H9 (cell line): ENCODE measurements around the gene ATP11B. TPM values are rescaled to one million over a fixed set of nuclear protein-coding genes. Genes with fewer than 3 reads are reported as not detected.
"Not testable (repeated sequence)": the region's sequence is repeated elsewhere in the genome, so short reads cannot be mapped to it uniquely, and the experiment has no call there.

Source experiments
- DNase-seq: peaks from one replicate; pipeline ENCODE4 v3.0.0-alpha.2; 2017
- H2AFZ ChIP-seq: one replicate; pipeline ENCODE4 v1.6.1; 2013; ENCODE audit warnings: mild to moderate bottlenecking, low read length, control low read depth, moderate library complexity
- H2AK5ac ChIP-seq: 2 replicates; pipeline ENCODE4 v1.6.1; 2013; ENCODE audit warnings: low read length, control low read depth, mixed read lengths; ENCODE audit not compliant: insufficient read length
- H2BK120ac ChIP-seq: one replicate; pipeline ENCODE4 v1.6.1; 2013; ENCODE audit warnings: low read depth, mild to moderate bottlenecking, low read length, control low read depth, inconsistent platforms; ENCODE audit not compliant: poor library complexity, severe bottlenecking
- H2BK12ac ChIP-seq: 2 replicates; pipeline ENCODE4 v1.6.1; 2013; ENCODE audit warnings: low read length, control low read depth, mixed read lengths, low read depth; ENCODE audit not compliant: insufficient read length
- H2BK15ac ChIP-seq: 2 replicates; pipeline ENCODE4 v1.6.1; 2013; ENCODE audit warnings: low read depth, low read length, control low read depth
- H2BK20ac ChIP-seq: one replicate; pipeline ENCODE4 v1.6.1; 2013; ENCODE audit warnings: low read depth, mild to moderate bottlenecking, low read length, control low read depth, inconsistent platforms; ENCODE audit not compliant: poor library complexity, severe bottlenecking
- H2BK5ac ChIP-seq: 2 replicates; pipeline ENCODE4 v1.6.1; 2013; ENCODE audit warnings: low read length, control low read depth, mixed read lengths; ENCODE audit not compliant: insufficient read length
- H3K14ac ChIP-seq: 2 replicates; pipeline ENCODE4 v1.6.1; 2013; ENCODE audit warnings: low read length, control low read depth; ENCODE audit not compliant: insufficient read depth
- H3K18ac ChIP-seq: 2 replicates; pipeline ENCODE4 v1.6.1; 2013; ENCODE audit warnings: low read depth, mild to moderate bottlenecking, mixed read lengths, low read length, control low read depth; ENCODE audit not compliant: insufficient read length
- H3K23ac ChIP-seq: 2 replicates; pipeline ENCODE4 v1.6.1; 2013; ENCODE audit warnings: low read length, control low read depth, mixed read lengths, low read depth; ENCODE audit not compliant: insufficient read length
- H3K23me2 ChIP-seq: 2 replicates; pipeline ENCODE4 v1.6.1; 2013; ENCODE audit warnings: low read depth, mild to moderate bottlenecking, mixed read lengths, low read length, control low read depth; ENCODE audit not compliant: insufficient read length, poor library complexity, severe bottlenecking
- H3K27ac ChIP-seq: 2 replicates; pipeline ENCODE4 v1.5.1; 2013; ENCODE audit warnings: low read length, control low read depth, mixed read lengths, low read depth; ENCODE audit not compliant: insufficient read length
- H3K27me3 ChIP-seq: 2 replicates; pipeline ENCODE4 v1.6.1; 2013; ENCODE audit warnings: low read length, control low read depth, inconsistent platforms; ENCODE audit not compliant: insufficient read depth
- H3K4ac ChIP-seq: 2 replicates; pipeline ENCODE4 v1.6.1; 2013; ENCODE audit warnings: low read depth, mild to moderate bottlenecking, control low read depth, inconsistent platforms, low read length, moderate library complexity
- H3K4me1 ChIP-seq: 2 replicates; pipeline ENCODE4 v1.6.1; 2013; ENCODE audit warnings: low read length, control low read depth, inconsistent platforms; ENCODE audit not compliant: insufficient read depth
- H3K4me2 ChIP-seq: 2 replicates; pipeline ENCODE4 v1.6.1; 2013; ENCODE audit warnings: low read length, control low read depth, mixed read lengths; ENCODE audit not compliant: insufficient read length, insufficient read depth
- H3K56ac ChIP-seq: 2 replicates; pipeline ENCODE4 v1.6.1; 2013; ENCODE audit warnings: low read depth, mild to moderate bottlenecking, mixed read lengths, low read length, control low read depth; ENCODE audit not compliant: insufficient read length
- H3K79me1 ChIP-seq: 2 replicates; pipeline ENCODE4 v1.6.1; 2013; ENCODE audit warnings: low read depth, mild to moderate bottlenecking, moderate library complexity, low read length, control low read depth, inconsistent platforms; ENCODE audit not compliant: insufficient read depth, poor library complexity, severe bottlenecking
- H3K79me2 ChIP-seq: 2 replicates; pipeline ENCODE4 v1.6.1; 2013; ENCODE audit warnings: low read length, control low read depth, inconsistent platforms; ENCODE audit not compliant: insufficient read depth
- H3K9ac ChIP-seq: 2 replicates; pipeline ENCODE4 v1.6.1; 2013; ENCODE audit warnings: low read length, control low read depth, mixed read lengths; ENCODE audit not compliant: insufficient read length; ENCODE audit errors: extremely low read depth
- H3K9me3 ChIP-seq: one replicate; pipeline ENCODE4 v1.6.1; 2013; ENCODE audit warnings: low read depth, low read length, inconsistent platforms; ENCODE audit not compliant: control insufficient read depth
- H3T11ph ChIP-seq: one replicate; pipeline ENCODE4 v1.6.1; 2013; ENCODE audit warnings: mild to moderate bottlenecking, low read length, control low read depth, inconsistent platforms
- H4K20me1 ChIP-seq: one replicate; pipeline ENCODE4 v1.6.1; 2013; ENCODE audit not compliant: control insufficient read depth, insufficient read length, insufficient read depth
- H4K5ac ChIP-seq: 2 replicates; pipeline ENCODE4 v1.6.1; 2013; ENCODE audit warnings: low read depth, mild to moderate bottlenecking, mixed read lengths, low read length, control low read depth; ENCODE audit not compliant: insufficient read length
- H4K8ac ChIP-seq: replicated peaks from 2 replicates; pipeline ENCODE4 v1.6.1; 2013; ENCODE audit warnings: low read length, control low read depth, mixed read lengths, low read depth; ENCODE audit not compliant: insufficient read length
- H4K91ac ChIP-seq: 2 replicates; pipeline ENCODE4 v1.6.1; 2013; ENCODE audit warnings: low read depth, mild to moderate bottlenecking, moderate library complexity, mixed read lengths, low read length, control low read depth; ENCODE audit not compliant: insufficient read length
- H3K27ac Mint-ChIP-seq, 3 experiments: 2 replicates in 2 of 3; 3 replicates in 1 of 3; pipeline ENCODE4 v1.8.0; 2020 to 2021; ENCODE audit warnings: mixed read lengths in 3 of 3, mild to moderate bottlenecking in 1 of 3, moderate library complexity in 1 of 3
- H3K27me3 Mint-ChIP-seq: 2 replicates; pipeline ENCODE4 v1.8.0; 2021; ENCODE audit warnings: low read depth, mild to moderate bottlenecking, moderate library complexity, mixed read lengths
- H3K36me3 Mint-ChIP-seq, 3 experiments: 2 replicates in 2 of 3; 3 replicates in 1 of 3; pipeline ENCODE4 v1.8.0; 2020 to 2021; ENCODE audit warnings: low read depth in 3 of 3, mixed read lengths in 3 of 3; ENCODE audit not compliant: insufficient read depth in 1 of 3
- H3K4me1 Mint-ChIP-seq, 2 experiments: 2 replicates each; pipeline ENCODE4 v1.8.0; 2020; ENCODE audit warnings: mixed read lengths in 2 of 2
- H3K4me3 Mint-ChIP-seq, 2 experiments: 2 replicates in 1 of 2; 3 replicates in 1 of 2; pipeline ENCODE4 v1.8.0; 2020 to 2021; ENCODE audit warnings: mild to moderate bottlenecking in 2 of 2, mixed read lengths in 2 of 2, moderate library complexity in 1 of 2
- H3K9me3 Mint-ChIP-seq, 2 experiments: 2 replicates in 1 of 2; 3 replicates in 1 of 2; pipeline ENCODE4 v1.8.0; 2020; ENCODE audit warnings: mild to moderate bottlenecking in 2 of 2, mixed read lengths in 2 of 2, moderate library complexity in 1 of 2
- WGBS: extraction: QIAGEN DNeasy Blood & Tissue Kit; methylation state at CpG from one replicate; pipeline ENCODE4 v1.1.7; 2013; ENCODE audit warnings: missing lambda C conversion rate, low lambda C conversion rate, mixed read lengths; ENCODE audit not compliant: insufficient read length; ENCODE audit errors: extremely low coverage; 5-methylcytosine and 5-hydroxymethylcytosine counted together
- total RNA-seq: library from RNA; stranded (reverse); gene quantifications from 2 replicates; pipeline ENCODE4 v1.2.1, GENCODE V29; 2021
- TF ChIP-seq, protein P1 (sequence below): fragments of 200-600 bp; sonication (generic); conservative IDR thresholded peaks from 3 replicates; pipeline ENCODE4 v1.8.0; 2021; ENCODE audit warnings: antibody characterized with exemption, mild to moderate bottlenecking

Gene ATP11B
- total RNA-seq, 1 experiment from 2014 or later = 30.0 TPM

DNA sequence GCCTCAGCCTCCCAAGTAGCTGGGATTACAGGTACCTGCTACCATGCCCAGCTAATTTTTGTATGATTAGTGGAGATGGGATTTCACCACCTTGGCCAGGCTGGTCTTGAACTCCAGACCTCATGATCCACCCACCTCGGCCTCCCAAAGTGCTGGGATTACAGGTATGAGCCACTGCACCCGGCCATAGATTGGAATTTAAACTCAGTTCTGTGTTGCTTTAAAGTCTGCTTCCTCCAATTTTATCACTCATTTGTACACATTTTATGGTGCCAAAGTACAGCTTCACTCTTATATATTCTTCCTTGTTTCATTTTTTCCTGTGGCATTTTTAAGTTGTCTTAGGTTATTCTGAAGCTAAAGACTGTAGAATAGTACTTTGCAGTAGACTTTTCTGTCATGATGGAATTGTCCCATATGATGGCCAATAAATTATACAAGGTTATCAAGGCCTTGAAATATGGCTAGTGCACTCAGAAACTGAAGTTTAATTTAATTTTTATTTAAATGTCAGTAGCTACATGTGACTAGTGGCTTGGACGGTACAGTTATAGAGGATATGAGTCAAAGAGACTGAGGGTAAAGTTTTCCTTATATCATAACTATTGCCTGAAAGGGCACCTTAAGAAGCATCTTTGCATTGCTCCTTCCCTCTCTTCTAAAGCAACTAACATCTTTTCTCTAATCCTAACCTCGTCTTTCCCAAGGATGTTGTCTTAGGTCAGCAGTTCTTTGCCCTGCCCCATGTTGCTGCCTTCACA is 28.1 kb downstream of the ATP11B start:
- no peak for DNase-seq
- Histone ChIP-seq H3K23me2 (no peaks in the 10 kb centered on the region), H2BK20ac (no peak overlapping the region), H3K27me3 (no peaks in the 10 kb centered on the region), H3K27ac (no peak overlapping the region), H4K8ac (no peak overlapping the region), H4K5ac (no peak overlapping the region), H2BK12ac (no peak overlapping the region), H3K9ac (no peak overlapping the region), H3K79me1 (no peaks in the 10 kb centered on the region), H3K4me2 (no peak overlapping the region), H2AFZ (no peak overlapping the region), H2BK15ac (no peak overlapping the region), H3K4ac (no peak overlapping the region), H3K18ac (no peak overlapping the region), H4K91ac (no peak overlapping the region), H3K23ac (no peak overlapping the region), H3T11ph (no peak overlapping the region), H3K9me3 (no peaks in the 10 kb centered on the region), H3K4me1 (no peaks in the 10 kb centered on the region), H2BK5ac (no peak overlapping the region), H2BK120ac (no peak overlapping the region), H2AK5ac (no peak overlapping the region), H3K56ac (no peak overlapping the region), H3K14ac (no peak overlapping the region), H4K20me1 (no peaks in the 10 kb centered on the region), H3K79me2 (no peaks in the 10 kb centered on the region)
- Mint-ChIP-seq H3K36me3 (peaks cover 7 to 17% (median 11%) of the 10 kb centered on the region in 3 experiments; a peak in 6 of 7 replicates), H3K4me3 (no peak overlapping the region), H3K9me3 (no peaks in the 10 kb centered on the region), H3K4me1 (no peaks in the 10 kb centered on the region; a peak in 1 of 4 replicates), H3K27me3 (no peaks in the 10 kb centered on the region), H3K27ac (no peak overlapping the region)
- TF ChIP-seq, protein P1, sequence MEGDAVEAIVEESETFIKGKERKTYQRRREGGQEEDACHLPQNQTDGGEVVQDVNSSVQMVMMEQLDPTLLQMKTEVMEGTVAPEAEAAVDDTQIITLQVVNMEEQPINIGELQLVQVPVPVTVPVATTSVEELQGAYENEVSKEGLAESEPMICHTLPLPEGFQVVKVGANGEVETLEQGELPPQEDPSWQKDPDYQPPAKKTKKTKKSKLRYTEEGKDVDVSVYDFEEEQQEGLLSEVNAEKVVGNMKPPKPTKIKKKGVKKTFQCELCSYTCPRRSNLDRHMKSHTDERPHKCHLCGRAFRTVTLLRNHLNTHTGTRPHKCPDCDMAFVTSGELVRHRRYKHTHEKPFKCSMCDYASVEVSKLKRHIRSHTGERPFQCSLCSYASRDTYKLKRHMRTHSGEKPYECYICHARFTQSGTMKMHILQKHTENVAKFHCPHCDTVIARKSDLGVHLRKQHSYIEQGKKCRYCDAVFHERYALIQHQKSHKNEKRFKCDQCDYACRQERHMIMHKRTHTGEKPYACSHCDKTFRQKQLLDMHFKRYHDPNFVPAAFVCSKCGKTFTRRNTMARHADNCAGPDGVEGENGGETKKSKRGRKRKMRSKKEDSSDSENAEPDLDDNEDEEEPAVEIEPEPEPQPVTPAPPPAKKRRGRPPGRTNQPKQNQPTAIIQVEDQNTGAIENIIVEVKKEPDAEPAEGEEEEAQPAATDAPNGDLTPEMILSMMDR = no peak
- no CpG with 5 or more reads among the region's 4 CpGs for whole genome bisulfite sequencing

DNA sequence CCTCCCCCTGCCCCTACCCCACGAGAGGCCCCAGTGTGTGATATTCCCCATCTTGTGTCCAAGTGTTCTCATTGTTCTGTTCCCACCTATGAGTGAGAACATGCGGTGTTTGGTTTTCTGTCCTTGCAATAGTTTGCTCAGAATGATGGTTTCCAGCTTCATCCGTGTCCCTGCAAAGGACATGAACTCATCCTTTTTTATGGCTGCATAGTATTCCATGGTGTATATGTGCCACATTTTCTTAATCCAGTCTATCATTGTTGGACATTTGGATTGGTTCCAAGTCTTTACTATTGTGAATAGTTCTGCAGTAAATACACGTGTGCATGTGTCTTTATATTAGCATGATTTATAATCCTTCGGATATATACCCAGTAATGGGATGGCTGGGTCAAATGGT is 29.0 kb downstream of the ATP11B start:
- not testable (repeated sequence) for H3K79me2 ChIP-seq, H3K9me3 Mint-ChIP-seq

More for the DNA sequence above, 29.0 kb downstream of the ATP11B start:
- not testable (repeated sequence) for H3K4me3 Mint-ChIP-seq, H3T11ph ChIP-seq, H3K27ac ChIP-seq, H3K4me1 ChIP-seq, H2BK120ac ChIP-seq, H2BK12ac ChIP-seq, H3K23ac ChIP-seq, H3K9me3 ChIP-seq, H2AK5ac ChIP-seq, H3K4ac ChIP-seq, H4K91ac ChIP-seq, H2BK20ac ChIP-seq, H3K4me1 Mint-ChIP-seq, H3K27me3 ChIP-seq, H3K27ac Mint-ChIP-seq, H4K5ac ChIP-seq, H2BK5ac ChIP-seq, H3K79me1 ChIP-seq, H4K20me1 ChIP-seq, DNase-seq, H3K27me3 Mint-ChIP-seq, H3K18ac ChIP-seq, H3K56ac ChIP-seq, H2BK15ac ChIP-seq, H4K8ac ChIP-seq, H3K4me2 ChIP-seq, H2AFZ ChIP-seq, H3K9ac ChIP-seq, H3K23me2 ChIP-seq, H3K14ac ChIP-seq
- no CpG with 5 or more reads among the region's 5 CpGs for WGBS
- peaks cover 7 to 17% (median 11%) of the 10 kb centered on the region in 3 experiments; a peak in 6 of 7 replicates for H3K36me3 Mint-ChIP-seq
